HepG2 (cell line): Measurements from ENCODE around the gene FAM78A. TPM values are rescaled to one million over a fixed set of nuclear protein-coding genes. Genes with fewer than 3 reads are reported as not detected.

ENCODE experiments used
- ATAC-seq: fragments of 200-7000 bp; cut with Tn5 transposase; 3 replicates; pipeline ENCODE4 v1.9.1; 2020; ENCODE audit warnings: mild to moderate bottlenecking, moderate library complexity
- BruUV-seq: library from RNA; stranded (reverse); fragments of 400-500 nt; replicated peaks from 2 replicates; lab custom pipeline; 2021; lab: Mats Ljungman, UMichigan
- CTCF ChIA-PET: fragments of 300-600 bp; formaldehyde crosslinking; extraction: SDS; loops from one replicate; lab custom pipeline; 2021; ENCODE audit warnings: low total read pairs, inconsistent platforms, low intra/inter-chr PET ratio; lab: Yijun Ruan, JAX
- POLR2A ChIA-PET: fragments of 350-600 bp; sonication (Branson Sonifier 250); formaldehyde crosslinking; loops from one replicate; lab custom pipeline; 2020; ENCODE audit warnings: antibody characterized with exemption, inconsistent platforms; lab: Yijun Ruan, JAX
- DNase-seq: peaks from one replicate; pipeline ENCODE4 v3.0.0-alpha.2; 2015; ENCODE audit warnings: low spot score
- FAIRE-seq: peaks from 3 replicates; lab custom pipeline; 2011; peaks lifted over from hg19 to GRCh38; lab: Jason Lieb, UNC
- H2AFZ ChIP-seq: one replicate; pipeline ENCODE4 v1.6.1; 2011; ENCODE audit warnings: low read length, inconsistent platforms
- H3K27ac ChIP-seq: fragments of 300-600 bp; 3 replicates; pipeline ENCODE4 v1.8.0; 2011; ENCODE audit warnings: mixed run types, mild to moderate bottlenecking, mixed read lengths, low read length, inconsistent platforms; ENCODE audit not compliant: insufficient read depth; ENCODE audit errors: extremely low read length
- H3K27me3 ChIP-seq, 2 experiments: fragments of 200-600 bp in 1 of 2; 2 replicates in 1 of 2; 3 replicates in 1 of 2; pipeline versions ENCODE4 v1.6.0 to v1.8.0; 2011; ENCODE audit warnings: low read length in 2 of 2, mild to moderate bottlenecking in 2 of 2, moderate library complexity in 2 of 2, inconsistent platforms in 1 of 2; ENCODE audit not compliant: insufficient read depth in 2 of 2, control insufficient read depth in 1 of 2
- H3K36me3 ChIP-seq, 2 experiments: fragments of 200-600 bp in 1 of 2; replicated peaks in 1 of 2; 2 replicates in 1 of 2; 3 replicates in 1 of 2; pipeline versions ENCODE4 v1.5.1 to v1.8.0; 2011; ENCODE audit warnings: low read length in 2 of 2, inconsistent platforms in 1 of 2; ENCODE audit not compliant: insufficient read depth in 2 of 2, control insufficient read depth in 1 of 2
- H3K4me1 ChIP-seq: 2 replicates; pipeline ENCODE4 v1.5.1; 2012; ENCODE audit warnings: low read length, inconsistent platforms; ENCODE audit not compliant: insufficient read depth
- H3K4me2 ChIP-seq: 2 replicates; pipeline ENCODE4 v1.6.0; 2011; ENCODE audit warnings: low read depth, low read length, inconsistent platforms
- H3K4me3 ChIP-seq, 3 experiments: fragments of 200-600 bp in 1 of 3; sonication (generic), shearing (Covaris generic) in 1 of 3; replicated peaks in 1 of 3; 2 replicates each; pipeline ENCODE4 v1.5.1; 2011 to 2016; ENCODE audit warnings: low read length in 3 of 3, inconsistent platforms in 2 of 3, low read depth in 2 of 3, mild to moderate bottlenecking in 2 of 3, control low read depth in 1 of 3, mixed read lengths in 1 of 3; ENCODE audit not compliant: insufficient read depth in 1 of 3
- H3K79me2 ChIP-seq: one replicate; pipeline ENCODE4 v1.6.1; 2011; ENCODE audit warnings: low read length, inconsistent platforms; ENCODE audit not compliant: insufficient read depth
- H3K9ac ChIP-seq: 2 replicates; pipeline ENCODE4 v1.6.0; 2011; ENCODE audit warnings: mild to moderate bottlenecking, low read depth, low read length, inconsistent platforms; ENCODE audit not compliant: insufficient read depth
- H3K9me3 ChIP-seq: 2 replicates; pipeline ENCODE4 v1.5.1; 2012; ENCODE audit warnings: mild to moderate bottlenecking, low read length
- H4K20me1 ChIP-seq: 2 replicates; pipeline ENCODE4 v1.6.0; 2011; ENCODE audit warnings: inconsistent platforms, mild to moderate bottlenecking, low read length, moderate library complexity; ENCODE audit not compliant: insufficient read depth
- FOXK2 ChIP-seq: fragments of 450-650 bp; IDR thresholded peaks from 2 replicates; pipeline ENCODE4 v1.6.1; 2016
- KDM2A ChIP-seq: sonication (generic); formaldehyde crosslinking; IDR thresholded peaks from 2 replicates; pipeline ENCODE4 v1.4.0; 2020; ENCODE audit warnings: low read depth, missing genetic modification reagents, borderline replicate concordance
- ZNF589 ChIP-seq: sonication (generic); formaldehyde crosslinking; conservative IDR thresholded peaks from 2 replicates; pipeline ENCODE4 v1.8.0; 2022; ENCODE audit warnings: mild to moderate bottlenecking, moderate library complexity, missing genetic modification reagents
- ZNF674 ChIP-seq: sonication (generic); formaldehyde crosslinking; IDR thresholded peaks from 2 replicates; pipeline ENCODE4 v1.5.0; 2020; ENCODE audit warnings: low read depth, mild to moderate bottlenecking, missing genetic modification reagents
- ZSCAN25 ChIP-seq: sonication (generic); formaldehyde crosslinking; IDR thresholded peaks from 2 replicates; pipeline ENCODE4 v1.8.0; 2022; ENCODE audit warnings: mild to moderate bottlenecking, missing genetic modification reagents
- ZXDC ChIP-seq: sonication (generic); formaldehyde crosslinking; IDR thresholded peaks from 2 replicates; pipeline ENCODE4 v1.5.0; 2020; ENCODE audit warnings: mild to moderate bottlenecking, missing genetic modification reagents
- WGBS: methylation state at CpG from one replicate; pipeline ENCODE4 v1.1.6; 2017; ENCODE audit warnings: low lambda C conversion rate; 5-methylcytosine and 5-hydroxymethylcytosine counted together
- in situ Hi-C: cut with HindIII; loops from 2 replicates; pipeline ENCODE4 v1.10.0; 2017; ENCODE audit warnings: low pct_unique_long_range_greater_than_20kb; ENCODE audit not compliant: extremely low pct_ligation_motif_present
- intact Hi-C: fragments of 100-400 bp; cut with micrococcal nuclease; formaldehyde crosslinking; loops from one replicate; pipeline ENCODE4 v1.10.0; 2022; ENCODE audit not compliant: unreplicated experiment
- polyA plus RNA-seq, 8 experiments: library from polyadenylated mRNA; depleted of rRNA in 3 of 8; stranded (reverse) in 7 of 8; unstranded in 1 of 8; fragments of >200 nt; fragmentation: Illumina TruSeq in 4 of 8; extraction: Trizol in 4 of 8; gene quantifications; 2 replicates each; pipeline versions ENCODE4 v1.2.1 to v1.2.3, GENCODE V29; 2011 to 2016; ENCODE audit warnings: low read depth in 4 of 8, missing spikeins in 1 of 8, mixed read lengths in 1 of 8; ENCODE audit not compliant: insufficient read depth in 1 of 8
- total RNA-seq, 5 experiments: library from RNA; depleted of rRNA; stranded (reverse); fragments of >200 nt; fragmentation: Illumina TruSeq; extraction: Trizol; gene quantifications; 2 replicates each; pipeline ENCODE4 v1.2.3, GENCODE V29; 2016; ENCODE audit warnings: low read depth in 1 of 5

FAM78A gene
- total and polyA plus RNA-seq, 2 of the 13 experiments (the other 11 are each of a cell fraction or from before 2014, with no cell fraction given), result 0.18 to 0.62 TPM

GRCh38 chr9:131237931-131238401, 38.3 kb downstream of the FAM78A start:
- Histone ChIP-seq H3K79me2 (no peaks in the 10 kb centered on the region), H3K27ac (no peak overlapping the region), H3K4me2 (peak overlapping the region; percentile 45; the same call in 1 of the 2 replicates), H3K4me3 (peak overlapping the region in 1 of 3 experiments; percentile 30; a peak in 1 of 6 replicates), H4K20me1 (no peaks in the 10 kb centered on the region), H3K4me1 (peaks cover 32% of the 10 kb centered on the region), H3K9me3 (peaks cover 3% of the 10 kb centered on the region)
- in situ Hi-C loops, result no loop called here
- DNase-seq (no peak), FAIRE-seq (no peak)
- TF ChIP-seq ZSCAN25 (CRISPR knock-in tag) (0 out of 2 replicates have a peak, but pooled peaks have one; percentile 8), ZXDC (0 out of 2 replicates have a peak, but pooled peaks have one; percentile 22), FOXK2 (no peak), ZNF589 (0 out of 2 replicates have a peak, but pooled peaks have one; percentile 31), ZNF674 (CRISPR knock-in tag) (no peak), KDM2A (CRISPR knock-in tag) (0 out of 2 replicates have a peak, but pooled peaks have one; percentile 14)
- TF ChIP-seq, all 625 proteins: peak for 4
- Histone ChIP-seq H3K9ac (no peak overlapping the region), H3K27me3 (no peaks in the 10 kb centered on the region), H3K36me3 (peaks cover 8 to 23% of the 10 kb centered on the region in 2 experiments; a peak in 3 of 5 replicates), H2AFZ (no peak overlapping the region)
- CTCF ChIA-PET, result no interaction called here
- no TSS peak for BruUV-seq
- peak; percentile 48 for ATAC-seq
- intact Hi-C loops, result no loop called here
- POLR2A ChIA-PET, result interaction anchor here (0.5 kb wide), 1 partner anchor 362 kb away, joined by 3 read pairs; no protein-coding TSS in a partner anchor
- 36% methylated on average over 10 of the region's 11 CpGs for WGBS
